ENCODE results near the gene UBR2.

GRCh38 chr6:42522036-42522435 lies 41.8 kb upstream of the UBR2 start:
- TF ChIP-seq EP300 (IDR thresholded peaks at IDR 0.05; ENCODE audit: borderline replicate concordance) (no peak), RAD21 (IDR thresholded peaks at IDR 0.05; ENCODE audit: low read depth) (no peak), CEBPB (IDR thresholded peaks at IDR 0.05) (no peak), YY1 (IDR thresholded peaks at IDR 0.05; ENCODE audit: low read depth) (no peak), ZBTB7A (IDR thresholded peaks at IDR 0.05; ENCODE audit: low read depth) (no peak), TEAD4 (IDR thresholded peaks at IDR 0.05) (no peak)
- TF ChIP-seq, protein P1, sequence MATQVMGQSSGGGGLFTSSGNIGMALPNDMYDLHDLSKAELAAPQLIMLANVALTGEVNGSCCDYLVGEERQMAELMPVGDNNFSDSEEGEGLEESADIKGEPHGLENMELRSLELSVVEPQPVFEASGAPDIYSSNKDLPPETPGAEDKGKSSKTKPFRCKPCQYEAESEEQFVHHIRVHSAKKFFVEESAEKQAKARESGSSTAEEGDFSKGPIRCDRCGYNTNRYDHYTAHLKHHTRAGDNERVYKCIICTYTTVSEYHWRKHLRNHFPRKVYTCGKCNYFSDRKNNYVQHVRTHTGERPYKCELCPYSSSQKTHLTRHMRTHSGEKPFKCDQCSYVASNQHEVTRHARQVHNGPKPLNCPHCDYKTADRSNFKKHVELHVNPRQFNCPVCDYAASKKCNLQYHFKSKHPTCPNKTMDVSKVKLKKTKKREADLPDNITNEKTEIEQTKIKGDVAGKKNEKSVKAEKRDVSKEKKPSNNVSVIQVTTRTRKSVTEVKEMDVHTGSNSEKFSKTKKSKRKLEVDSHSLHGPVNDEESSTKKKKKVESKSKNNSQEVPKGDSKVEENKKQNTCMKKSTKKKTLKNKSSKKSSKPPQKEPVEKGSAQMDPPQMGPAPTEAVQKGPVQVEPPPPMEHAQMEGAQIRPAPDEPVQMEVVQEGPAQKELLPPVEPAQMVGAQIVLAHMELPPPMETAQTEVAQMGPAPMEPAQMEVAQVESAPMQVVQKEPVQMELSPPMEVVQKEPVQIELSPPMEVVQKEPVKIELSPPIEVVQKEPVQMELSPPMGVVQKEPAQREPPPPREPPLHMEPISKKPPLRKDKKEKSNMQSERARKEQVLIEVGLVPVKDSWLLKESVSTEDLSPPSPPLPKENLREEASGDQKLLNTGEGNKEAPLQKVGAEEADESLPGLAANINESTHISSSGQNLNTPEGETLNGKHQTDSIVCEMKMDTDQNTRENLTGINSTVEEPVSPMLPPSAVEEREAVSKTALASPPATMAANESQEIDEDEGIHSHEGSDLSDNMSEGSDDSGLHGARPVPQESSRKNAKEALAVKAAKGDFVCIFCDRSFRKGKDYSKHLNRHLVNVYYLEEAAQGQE (IDR thresholded peaks at IDR 0.05; ENCODE audit: low read depth) = no peak
- TF ChIP-seq, protein P2, sequence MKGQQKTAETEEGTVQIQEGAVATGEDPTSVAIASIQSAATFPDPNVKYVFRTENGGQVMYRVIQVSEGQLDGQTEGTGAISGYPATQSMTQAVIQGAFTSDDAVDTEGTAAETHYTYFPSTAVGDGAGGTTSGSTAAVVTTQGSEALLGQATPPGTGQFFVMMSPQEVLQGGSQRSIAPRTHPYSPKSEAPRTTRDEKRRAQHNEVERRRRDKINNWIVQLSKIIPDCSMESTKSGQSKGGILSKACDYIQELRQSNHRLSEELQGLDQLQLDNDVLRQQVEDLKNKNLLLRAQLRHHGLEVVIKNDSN (IDR thresholded peaks at IDR 0.05) = no peak
